Fibroblast of peridontal ligament (primary cell): ENCODE measurements around the gene YIPF2.
"Not testable (repeated sequence)": the region's sequence is repeated elsewhere in the genome, so short reads cannot be mapped to it uniquely, and the experiment has no call there.

Source experiments
- DNase-seq: peaks from one replicate; pipeline ENCODE4 v3.0.0-alpha.2; 2010; ENCODE audit errors: extremely low read depth

Gene YIPF2

GRCh38 chr19:10928563-10929401, at the start of gene YIPF2, which contains the start of gene TIMM29:
YIPF2 (minus strand) TSS chr19:10928639; CDS start chr19:10928410, 229 bp downstream.
TIMM29 (plus strand) TSS chr19:10928811; CDS start chr19:10928823, 12 bp downstream.
- DNase-seq = peak; percentile 99

GRCh38 chr19:10977742-10978092, 49.3 kb upstream of the YIPF2 start:
- no peak for DNase-seq

- no peak for DNase-seq
Measured at GRCh38 chr19:10976131-10976892, 47.9 kb upstream of the YIPF2 start.

- DNase-seq = peak; percentile 70
Measured at GRCh38 chr19:10975374-10976130, 47.1 kb upstream of the YIPF2 start.

- DNase-seq = no peak
Measured at GRCh38 chr19:10971107-10971726, 42.8 kb upstream of the YIPF2 start.

GRCh38 chr19:10968527-10969135, 40.2 kb upstream of the YIPF2 start:
- no peak for DNase-seq

- no peak for DNase-seq
Measured at GRCh38 chr19:10966809-10967208, 38.4 kb upstream of the YIPF2 start.

- DNase-seq = no peak
Measured at GRCh38 chr19:10965398-10965797, 37.0 kb upstream of the YIPF2 start.

GRCh38 chr19:10964903-10965302, 36.5 kb upstream of the YIPF2 start:
- no peak for DNase-seq

- DNase-seq = no peak
Measured at GRCh38 chr19:10963865-10964264, 35.4 kb upstream of the YIPF2 start.

- no peak for DNase-seq
Measured at GRCh38 chr19:10962863-10963262, 34.4 kb upstream of the YIPF2 start.

GRCh38 chr19:10961073-10961860, 32.8 kb upstream of the YIPF2 start:
- peak; percentile 17 for DNase-seq

GRCh38 chr19:10960314-10961072, 32.1 kb upstream of the YIPF2 start, which contains the start of gene SMARCA4:
SMARCA4 (plus strand) TSS chr19:10961030; CDS start chr19:10984152, 23,122 bp downstream.
- DNase-seq = peak; percentile 94

- DNase-seq = not testable (repeated sequence)
Measured at GRCh38 chr19:10959277-10959968, 31.0 kb upstream of the YIPF2 start.

GRCh38 chr19:10952809-10953208, 24.4 kb upstream of the YIPF2 start:
- DNase-seq = no peak

GRCh38 chr19:10946958-10947657, 18.7 kb upstream of the YIPF2 start:
- peak; percentile 26 for DNase-seq

- no peak for DNase-seq
Measured at GRCh38 chr19:10945264-10945663, 16.8 kb upstream of the YIPF2 start.

GRCh38 chr19:10943412-10943811, 15.0 kb upstream of the YIPF2 start:
- DNase-seq = not testable (repeated sequence)
